Gastroesophageal sphincter (tissue), 4 donors: ENCODE measurements around the gene SMG6. TPM values are rescaled to one million over a fixed set of nuclear protein-coding genes. Genes with fewer than 3 reads are reported as not detected.
"Not testable (repeated sequence)": the region's sequence is repeated elsewhere in the genome, so short reads cannot be mapped to it uniquely, and the experiment has no call there.

Experiments
- ATAC-seq: fragments of 150-250 bp; one replicate; pipeline ENCODE4 v1.9.1; 2016; ENCODE audit warnings: mild to moderate bottlenecking, moderate library complexity
- H3K27ac ChIP-seq, 4 donors: fragments of 200-600 bp; sonication (generic) in 3 of 4; 1 replicate in 3 of 4; 2 replicates in 1 of 4; pipeline ENCODE4 v1.5.1; 2016 to 2019
- H3K27me3 ChIP-seq: fragments of 200-600 bp; sonication (generic); one replicate; pipeline ENCODE4 v1.5.1; 2019
- H3K36me3 ChIP-seq, 2 donors: fragments of 200-600 bp; sonication (generic); one replicate each; pipeline ENCODE4 v1.5.1; 2019; ENCODE audit warnings: control low read depth in 1 of 2
- H3K4me1 ChIP-seq, 3 donors: fragments of 200-600 bp; sonication (generic); 1 replicate in 2 of 3; 2 replicates in 1 of 3; pipeline ENCODE4 v1.5.1; 2016 to 2019; ENCODE audit warnings: control low read depth in 2 of 3
- H3K4me3 ChIP-seq, 2 donors: fragments of 200-600 bp; sonication (generic); one replicate each; pipeline ENCODE4 v1.5.1; 2019; ENCODE audit warnings: mild to moderate bottlenecking in 1 of 2, moderate library complexity in 1 of 2
- H3K9me3 ChIP-seq, 3 donors: fragments of 200-600 bp; sonication (generic); one replicate each; pipeline ENCODE4 v1.5.1; 2017 to 2019; ENCODE audit warnings: control low read depth in 2 of 3
- CTCF ChIP-seq, 4 experiments: fragments of 200-600 bp in 2 of 4; fragments of 450-650 bp in 2 of 4; sonication (generic) in 1 of 4; IDR thresholded peaks; one replicate each; pipeline ENCODE4 v1.5.1; 2017 to 2019; ENCODE audit warnings: antibody characterized with exemption in 4 of 4, mild to moderate bottlenecking in 2 of 4, moderate library complexity in 2 of 4
- EP300 ChIP-seq: sonication (generic); formaldehyde crosslinking; IDR thresholded peaks from one replicate; pipeline ENCODE4 v1.6.1; 2017; ENCODE audit warnings: antibody characterized with exemption, mild to moderate bottlenecking
- POLR2A ChIP-seq, 2 donors: fragments of 450-650 bp; IDR thresholded peaks; one replicate each; pipeline ENCODE4 v1.6.1; 2017; ENCODE audit warnings: antibody characterized with exemption in 2 of 2, mild to moderate bottlenecking in 2 of 2, moderate library complexity in 1 of 2
- POLR2AphosphoS5 ChIP-seq: sonication (generic); formaldehyde crosslinking; IDR thresholded peaks from one replicate; pipeline ENCODE4 v1.6.1; 2017; ENCODE audit warnings: antibody characterized with exemption
- WGBS, 2 donors: methylation state at CpG; one replicate each; pipeline ENCODE4 v1.1.5; 2018; ENCODE audit warnings: low coverage in 1 of 2; 5-methylcytosine and 5-hydroxymethylcytosine counted together
- total RNA-seq, 4 donors: library from RNA; depleted of rRNA; stranded (reverse); fragments of >200 nt; gene quantifications; one replicate each; pipeline ENCODE4 v1.1.0, GENCODE V29; 2016

The SMG6 gene
- total RNA-seq, 4 donors from 2014 or later: 27.2 to 75.5 (median 43.9) TPM

- H3K4me1 ChIP-seq: peaks cover 0 to 14% (median 0%) of the 10 kb centered on the region in 3 donors
- no peaks in the 10 kb centered on the region for H3K27me3 ChIP-seq
- no peak for ATAC-seq
- peaks cover 0 to 68% of the 10 kb centered on the region in 2 donors for H3K36me3 ChIP-seq
- H3K4me3 ChIP-seq: no peak overlapping the region
- 68 to 94% methylated on average over 2 to 6 of the region's 6 CpGs for WGBS, 2 donors
- TF ChIP-seq POLR2AphosphoS5: no peak
- TF ChIP-seq EP300: no peak
- TF ChIP-seq POLR2A (IDR thresholded peaks at IDR 0.05): no peak
- TF ChIP-seq CTCF (IDR thresholded peaks at IDR 0.05): no peak
- no peak overlapping the region for H3K27ac ChIP-seq
- H3K9me3 ChIP-seq: no peaks in the 10 kb centered on the region
Observed at GRCh38 chr17:2150806-2151205, 152.8 kb downstream of the SMG6 start.

GRCh38 chr17:2149934-2150333 lies 153.7 kb downstream of the SMG6 start:
- no peak for ATAC-seq
- Histone ChIP-seq H3K27me3 (no peaks in the 10 kb centered on the region), H3K27ac (no peak overlapping the region), H3K9me3 (no peaks in the 10 kb centered on the region), H3K4me3 (no peak overlapping the region), H3K4me1 (peaks cover 0 to 14% (median 0%) of the 10 kb centered on the region in 3 donors), H3K36me3 (peaks cover 0 to 64% of the 10 kb centered on the region in 2 donors)
- WGBS, 2 donors: 83 to 100% methylated on average over 2 to 4 of the region's 10 CpGs
- TF ChIP-seq POLR2AphosphoS5: no peak
- no peak for TF ChIP-seq POLR2A (IDR thresholded peaks at IDR 0.05)
- TF ChIP-seq CTCF (IDR thresholded peaks at IDR 0.05): no peak

GRCh38 chr17:2146132-2146871 lies 157.3 kb downstream of the SMG6 start:
- H3K4me1 ChIP-seq: peaks cover 0 to 7% (median 0%) of the 10 kb centered on the region in 3 donors
- ATAC-seq: no peak
- H3K9me3 ChIP-seq: no peaks in the 10 kb centered on the region
- no peak overlapping the region for H3K4me3 ChIP-seq
- TF ChIP-seq POLR2A (IDR thresholded peaks at IDR 0.05) (no peak), POLR2AphosphoS5 (no peak), CTCF (IDR thresholded peaks at IDR 0.05) (no peak)
- H3K27ac ChIP-seq: no peak overlapping the region
- WGBS, 2 donors: 91 to 96% methylated on average over 4 to 6 of the region's 8 CpGs
- peaks cover 0 to 49% of the 10 kb centered on the region in 2 donors for H3K36me3 ChIP-seq
- no peaks in the 10 kb centered on the region for H3K27me3 ChIP-seq

- TF ChIP-seq POLR2A (IDR thresholded peaks at IDR 0.05) (no peak), POLR2AphosphoS5 (no peak)
- Histone ChIP-seq H3K9me3 (no peaks in the 10 kb centered on the region), H3K27ac (no peak overlapping the region), H3K4me1 (no peaks in the 10 kb centered on the region), H3K27me3 (no peaks in the 10 kb centered on the region), H3K4me3 (no peak overlapping the region), H3K36me3 (peaks cover 0 to 38% of the 10 kb centered on the region in 2 donors)
- ATAC-seq: no peak
- WGBS, 2 donors: 91 to 93% methylated on average over 6 to 7 of the region's 7 CpGs
Observed at GRCh38 chr17:2144701-2145100, 158.9 kb downstream of the SMG6 start.

GRCh38 chr17:2143332-2143731 lies 160.3 kb downstream of the SMG6 start:
- Histone ChIP-seq H3K9me3 (no peaks in the 10 kb centered on the region), H3K27me3 (no peaks in the 10 kb centered on the region), H3K27ac (no peak overlapping the region), H3K4me3 (no peak overlapping the region), H3K4me1 (peaks cover 0 to 13% (median 8%) of the 10 kb centered on the region in 3 donors), H3K36me3 (peaks cover 0 to 26% of the 10 kb centered on the region in 2 donors)
- no peak for TF ChIP-seq POLR2AphosphoS5
- no peak for TF ChIP-seq POLR2A (IDR thresholded peaks at IDR 0.05)
- no peak for TF ChIP-seq EP300
- TF ChIP-seq CTCF (IDR thresholded peaks at IDR 0.05): no peak
- 89 to 98% methylated on average over 3 of the region's 3 CpGs for whole genome bisulfite sequencing, 2 donors
- no peak for ATAC-seq

GRCh38 chr17:2142682-2143081 lies 160.9 kb downstream of the SMG6 start:
- not testable (repeated sequence) for H3K27me3 ChIP-seq, H3K4me3 ChIP-seq, H3K9me3 ChIP-seq, ATAC-seq, H3K27ac ChIP-seq
- 92% methylated on average over 2 of the region's 8 CpGs; no CpG with 5 or more reads in 1 of the 2 donors for WGBS, 2 donors
- peaks cover 0 to 19% (median 8%) of the 10 kb centered on the region in 3 donors for H3K4me1 ChIP-seq
- H3K36me3 ChIP-seq: peaks cover 0 to 19% of the 10 kb centered on the region in 2 donors
